HG02610 (cell line): ENCODE data around the gene PRRT3.
"Not testable (repeated sequence)": the region's sequence is repeated elsewhere in the genome, so short reads cannot be mapped to it uniquely, and the experiment has no call there.

Experiments
- ATAC-seq: cut with Tn5 transposase; IDR thresholded peaks from one replicate; pipeline ENCODE4 v1.9.1; 2021; ENCODE audit warnings: mild to moderate bottlenecking, moderate library complexity; ENCODE audit not compliant: unreplicated experiment

The PRRT3 gene

DNA sequence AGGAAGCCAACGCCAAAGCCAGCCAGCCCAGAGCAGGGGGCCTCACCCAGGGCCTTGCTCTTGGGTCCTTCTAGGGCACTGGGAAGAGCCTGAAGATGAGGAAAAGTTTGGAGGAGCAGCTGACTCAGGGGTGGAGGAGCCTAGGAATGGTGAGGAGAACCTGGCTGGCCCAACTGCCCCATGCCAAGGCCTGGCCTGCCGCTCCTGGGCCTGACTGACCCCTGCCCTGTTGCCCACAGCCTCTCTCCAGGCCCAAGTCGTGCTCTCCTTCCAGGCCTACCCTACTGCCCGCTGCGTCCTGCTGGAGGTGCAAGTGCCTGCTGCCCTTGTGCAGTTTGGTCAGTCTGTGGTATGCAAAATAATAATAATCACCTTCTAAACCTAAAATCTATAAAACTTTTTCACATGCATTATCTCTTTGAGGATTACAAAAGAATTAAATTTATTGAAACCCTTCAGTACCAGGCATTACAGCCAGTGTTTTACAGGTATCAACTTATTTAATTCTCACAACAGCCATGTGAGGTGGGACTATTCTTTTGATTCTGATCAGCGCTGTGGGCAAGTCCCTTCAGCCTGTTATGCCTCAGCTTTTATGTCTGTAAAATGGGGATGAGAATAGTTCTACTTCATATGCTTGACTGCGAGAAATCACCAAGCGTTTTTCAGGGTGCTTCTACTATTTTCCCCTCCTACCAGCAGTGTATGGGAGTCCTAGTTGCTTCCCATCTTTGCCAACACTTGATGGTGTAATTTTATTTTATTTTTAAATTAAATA, 33.8 kb downstream of the PRRT3 start:
- ATAC-seq, result no peak

DNA sequence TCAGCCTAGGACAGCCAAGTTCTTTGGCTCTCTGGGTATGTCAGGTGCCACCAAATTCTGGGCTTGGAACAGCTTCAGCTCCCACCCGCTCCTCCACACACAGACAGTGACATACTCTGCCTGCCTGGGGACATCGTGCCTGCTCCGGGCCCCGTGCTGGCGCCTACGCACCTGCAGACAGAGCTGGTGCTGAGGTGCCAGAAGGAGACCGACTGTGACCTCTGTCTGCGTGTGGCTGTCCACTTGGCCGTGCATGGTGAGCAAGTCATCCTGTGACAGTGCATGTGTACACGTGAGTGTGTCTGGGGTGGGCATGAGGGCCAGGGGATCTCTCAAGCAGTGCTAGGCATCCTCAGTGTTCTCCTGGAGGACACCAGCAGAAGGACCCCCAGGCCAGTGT, 34.4 kb downstream of the PRRT3 start:
- no peak for ATAC-seq

DNA sequence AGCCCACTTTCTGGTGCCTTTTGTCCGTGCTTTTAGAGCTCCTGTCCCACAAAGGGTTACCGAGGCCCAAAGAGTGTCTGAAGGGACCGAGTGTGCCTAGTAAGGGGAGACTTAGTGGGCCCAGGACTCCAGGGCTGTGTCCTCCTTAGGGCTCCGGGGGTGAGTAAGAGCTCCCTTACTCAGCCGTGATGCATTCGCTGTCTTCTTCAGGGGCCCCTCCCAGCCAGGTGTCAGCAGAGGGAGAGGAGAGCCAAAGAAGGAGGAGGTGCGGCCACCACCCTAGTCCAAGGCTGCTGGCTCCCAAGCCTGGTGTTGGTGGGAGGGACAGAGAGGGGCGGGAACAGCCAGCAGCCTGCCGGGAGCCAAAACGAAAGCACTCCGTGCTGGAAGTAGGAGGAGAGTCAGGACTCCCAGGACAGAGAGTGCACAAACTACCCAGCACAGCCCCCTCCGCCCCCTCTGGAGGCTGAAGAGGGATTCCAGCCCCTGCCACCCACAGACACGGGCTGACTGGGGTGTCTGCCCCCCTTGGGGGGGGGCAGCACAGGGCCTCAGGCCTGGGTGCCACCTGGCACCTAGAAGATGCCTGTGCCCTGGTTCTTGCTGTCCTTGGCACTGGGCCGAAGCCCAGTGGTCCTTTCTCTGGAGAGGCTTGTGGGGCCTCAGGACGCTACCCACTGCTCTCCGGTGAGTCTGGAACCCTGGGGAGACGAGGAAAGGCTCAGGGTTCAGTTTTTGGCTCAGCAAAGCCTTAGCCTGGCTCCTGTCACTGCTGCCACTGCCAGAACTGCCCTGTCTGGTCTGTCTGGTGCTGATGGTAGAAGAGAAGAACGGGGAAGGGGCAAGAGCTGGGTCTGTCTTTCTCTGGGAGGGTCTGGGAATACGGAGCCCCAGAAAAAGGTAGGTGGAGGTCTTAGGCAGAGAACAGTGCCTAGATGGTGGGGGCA, 35.2 kb downstream of the PRRT3 start, which contains the start of gene IL17RC:
Gene IL17RC (plus strand): TSS at position 365 of the 947 bp plus-strand sequence. CDS start 218 bp downstream, at position 583.
- ATAC-seq, result no peak

DNA sequence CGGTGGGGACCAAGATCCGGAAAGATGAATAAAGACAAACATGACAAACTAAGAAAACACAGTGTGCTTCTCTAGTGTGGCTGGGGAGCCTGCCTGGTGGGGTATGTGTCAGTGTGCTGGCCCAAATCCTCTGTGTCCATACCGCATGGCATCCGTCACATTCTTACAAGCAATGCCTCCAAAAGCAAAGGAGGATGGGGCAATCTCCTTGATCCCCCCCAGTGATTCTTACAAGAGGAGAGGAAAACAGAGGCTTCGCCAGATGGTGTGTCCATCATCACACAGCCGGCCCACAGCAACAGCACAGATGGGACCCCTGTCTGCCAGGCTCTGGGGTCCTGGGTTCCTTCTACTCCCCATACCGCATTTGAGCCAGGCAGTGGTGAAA, 35.9 kb downstream of the PRRT3 start:
- ATAC-seq, result no peak

DNA sequence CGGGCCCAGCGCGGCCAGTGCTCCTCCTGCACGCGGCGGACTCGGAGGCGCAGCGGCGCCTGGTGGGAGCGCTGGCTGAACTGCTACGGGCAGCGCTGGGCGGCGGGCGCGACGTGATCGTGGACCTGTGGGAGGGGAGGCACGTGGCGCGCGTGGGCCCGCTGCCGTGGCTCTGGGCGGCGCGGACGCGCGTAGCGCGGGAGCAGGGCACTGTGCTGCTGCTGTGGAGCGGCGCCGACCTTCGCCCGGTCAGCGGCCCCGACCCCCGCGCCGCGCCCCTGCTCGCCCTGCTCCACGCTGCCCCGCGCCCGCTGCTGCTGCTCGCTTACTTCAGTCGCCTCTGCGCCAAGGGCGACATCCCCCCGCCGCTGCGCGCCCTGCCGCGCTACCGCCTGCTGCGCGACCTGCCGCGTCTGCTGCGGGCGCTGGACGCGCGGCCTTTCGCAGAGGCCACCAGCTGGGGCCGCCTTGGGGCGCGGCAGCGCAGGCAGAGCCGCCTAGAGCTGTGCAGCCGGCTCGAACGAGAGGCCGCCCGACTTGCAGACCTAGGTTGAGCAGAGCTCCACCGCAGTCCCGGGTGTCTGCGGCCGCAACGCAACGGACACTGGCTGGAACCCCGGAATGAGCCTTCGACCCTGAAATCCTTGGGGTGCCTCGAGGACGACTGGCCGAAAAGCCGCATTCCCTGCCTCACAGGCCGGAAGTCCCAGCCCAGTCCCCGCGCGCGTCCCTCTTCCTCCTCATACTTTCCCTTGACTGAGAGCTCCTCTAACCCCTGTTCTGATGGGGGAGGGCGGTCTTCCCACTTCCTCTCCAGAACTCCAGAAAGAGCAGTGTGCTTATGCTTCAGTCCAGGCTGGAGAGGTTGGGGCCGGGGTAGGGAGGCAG, 36.7 kb downstream of the PRRT3 start:
- no peak for ATAC-seq

DNA sequence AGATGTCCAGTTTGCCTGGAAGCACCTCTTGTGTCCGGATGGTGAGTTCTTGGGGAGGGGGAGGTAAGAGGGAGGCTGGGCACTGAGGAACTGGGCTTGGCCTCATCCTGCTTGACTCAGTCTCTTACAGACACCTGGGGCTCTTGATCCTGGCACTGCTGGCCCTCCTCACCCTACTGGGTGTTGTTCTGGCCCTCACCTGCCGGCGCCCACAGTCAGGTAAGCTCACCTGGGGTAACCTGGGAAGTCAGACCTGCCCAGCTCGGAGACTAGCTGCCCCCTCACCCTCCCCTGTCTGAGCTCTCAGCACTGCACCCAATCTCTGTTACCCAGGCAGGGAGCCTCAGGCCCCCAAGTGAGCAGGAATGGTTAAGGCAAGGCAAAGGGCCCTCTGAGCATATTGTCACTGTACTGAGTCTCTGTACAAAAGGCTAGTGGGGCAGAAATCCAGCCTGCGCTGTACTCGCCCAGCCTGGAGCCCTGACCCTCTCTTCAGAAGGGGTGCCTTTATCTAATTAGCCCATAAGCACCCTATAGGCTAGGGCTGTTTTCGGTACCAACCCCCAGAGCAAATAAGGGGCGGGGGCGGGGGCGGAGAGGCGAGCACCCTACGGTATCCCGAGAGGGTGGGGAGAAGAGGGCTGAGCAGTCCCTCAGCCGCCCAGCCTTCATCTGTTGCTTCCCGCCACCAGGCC, 37.5 kb downstream of the PRRT3 start:
- ATAC-seq, result no peak

DNA sequence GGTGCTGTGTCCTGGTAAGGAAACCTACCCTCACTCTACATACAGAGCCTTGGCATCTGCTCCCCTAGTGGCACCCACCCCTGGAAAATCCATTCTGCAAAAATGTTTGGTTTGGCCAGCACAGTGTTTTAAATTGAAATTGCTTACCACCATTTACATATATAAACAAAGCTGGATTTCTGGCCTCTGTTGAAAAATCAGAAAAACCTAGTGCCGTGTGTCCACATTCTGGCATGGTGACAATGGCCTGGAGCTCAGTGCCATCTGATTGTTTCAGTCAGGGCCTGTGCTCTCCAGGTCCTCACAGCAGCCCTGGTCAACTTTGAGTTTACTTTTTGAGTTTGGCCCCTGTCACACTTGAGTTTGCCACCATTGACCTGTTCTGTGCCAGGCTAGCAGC, 38.2 kb downstream of the PRRT3 start:
- no peak for ATAC-seq

DNA sequence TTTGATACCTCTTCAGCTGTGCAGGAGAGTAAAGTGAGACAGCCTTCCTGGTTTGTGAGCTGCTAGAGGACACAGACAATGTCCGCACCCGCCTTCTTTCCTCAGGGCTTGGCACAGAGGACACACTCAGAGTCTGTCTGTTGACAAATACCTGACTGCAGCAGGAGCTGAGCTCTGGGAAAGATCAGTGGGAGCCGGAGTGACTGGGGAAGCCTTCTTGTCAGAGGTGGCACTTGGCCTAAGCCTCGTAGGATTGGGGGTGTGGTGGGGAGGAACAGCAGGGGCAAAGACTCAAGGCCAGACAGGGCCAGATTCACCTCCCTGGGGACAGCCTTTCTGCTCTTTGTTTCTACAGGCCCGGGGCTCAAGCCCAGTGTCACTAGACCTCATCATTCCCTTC, 38.6 kb downstream of the PRRT3 start:
- ATAC-seq, result no peak

DNA sequence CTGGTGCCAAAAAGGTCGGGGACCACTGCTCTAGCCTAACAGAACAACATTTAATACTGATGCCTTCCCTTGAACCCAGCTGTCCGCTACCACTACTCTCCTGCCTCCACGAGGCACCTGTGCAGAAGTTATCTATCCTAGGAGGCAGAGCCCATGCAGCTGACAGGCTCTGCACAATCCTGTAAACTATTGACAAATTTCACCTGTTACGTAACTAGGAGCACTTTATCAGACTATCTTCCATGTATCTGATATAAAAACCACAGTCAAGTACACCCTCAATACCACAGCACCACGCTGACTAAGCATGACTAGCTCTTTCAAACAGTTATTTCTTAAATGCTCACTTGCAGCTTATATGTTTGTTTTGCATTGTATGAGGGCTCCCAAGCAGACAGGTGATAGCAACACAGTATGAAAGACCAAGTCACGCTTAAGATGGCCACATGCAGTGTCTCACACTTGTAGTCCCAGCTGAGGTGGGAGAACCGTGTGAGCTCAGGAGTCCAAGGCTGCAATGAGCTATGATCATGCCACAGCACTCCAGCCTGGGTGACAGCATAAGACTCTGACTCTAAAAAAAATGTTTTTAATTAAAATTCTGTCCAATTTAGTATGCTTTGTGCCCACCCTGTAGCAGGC, 39.8 kb downstream of the PRRT3 start:
- ATAC-seq, result no peak

DNA sequence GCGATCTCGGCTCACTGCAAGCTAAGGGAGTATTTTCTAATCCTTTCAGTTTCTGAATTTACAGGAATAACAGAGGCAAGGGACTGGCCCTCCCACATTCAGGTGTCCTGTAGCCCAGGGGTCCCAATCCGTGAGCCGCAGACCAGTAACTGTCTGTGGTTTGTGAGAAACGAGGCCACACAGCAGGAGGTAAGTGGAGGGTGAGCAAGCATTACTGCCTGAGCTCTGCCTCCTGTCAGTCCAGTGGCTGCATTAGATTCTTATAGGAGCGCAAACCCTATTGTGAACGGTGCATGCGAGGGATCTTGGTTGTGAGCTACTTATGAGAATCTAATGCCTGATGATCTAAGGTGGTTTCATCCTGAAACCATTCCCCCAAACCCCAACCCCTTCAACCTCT, 40.3 kb downstream of the PRRT3 start:
- ATAC-seq, result no peak

DNA sequence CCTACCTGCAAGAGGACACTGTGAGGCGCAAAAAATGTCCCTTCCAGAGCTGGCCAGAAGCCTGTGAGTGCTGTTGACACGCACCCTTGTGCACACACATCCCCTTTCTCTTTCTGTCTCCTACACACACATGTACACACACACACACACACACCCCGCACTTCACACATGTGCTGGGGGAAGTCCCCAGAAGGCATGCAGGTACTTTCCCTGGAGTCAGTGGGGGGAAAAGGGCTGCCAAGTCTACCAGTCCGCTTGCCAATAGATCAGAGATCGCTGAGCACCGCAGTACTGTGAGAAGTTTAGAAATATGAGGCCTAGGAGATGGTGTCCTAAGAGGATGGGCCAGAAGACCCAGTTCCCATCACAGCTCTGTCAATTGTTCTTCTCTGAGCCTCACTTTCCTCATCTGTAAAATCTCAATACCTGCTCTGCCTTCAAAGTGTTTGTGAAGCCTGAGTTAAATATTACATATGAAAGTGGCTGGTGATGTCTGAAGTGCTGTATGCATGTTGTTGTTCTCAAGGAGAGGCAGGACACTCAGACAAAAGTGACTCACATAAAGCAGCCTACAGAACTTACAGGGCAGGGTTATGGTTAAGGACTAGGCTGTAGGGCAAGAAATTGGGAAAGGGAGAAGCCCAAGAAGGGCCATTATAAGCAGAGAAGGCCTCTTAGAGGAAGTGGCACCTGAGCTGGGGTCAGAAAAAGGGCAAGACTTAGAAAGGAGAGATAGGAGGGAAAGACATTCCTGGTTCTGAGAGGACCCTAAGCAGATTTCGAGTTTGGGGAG, 42.8 kb downstream of the PRRT3 start:
- ATAC-seq, result no peak

DNA sequence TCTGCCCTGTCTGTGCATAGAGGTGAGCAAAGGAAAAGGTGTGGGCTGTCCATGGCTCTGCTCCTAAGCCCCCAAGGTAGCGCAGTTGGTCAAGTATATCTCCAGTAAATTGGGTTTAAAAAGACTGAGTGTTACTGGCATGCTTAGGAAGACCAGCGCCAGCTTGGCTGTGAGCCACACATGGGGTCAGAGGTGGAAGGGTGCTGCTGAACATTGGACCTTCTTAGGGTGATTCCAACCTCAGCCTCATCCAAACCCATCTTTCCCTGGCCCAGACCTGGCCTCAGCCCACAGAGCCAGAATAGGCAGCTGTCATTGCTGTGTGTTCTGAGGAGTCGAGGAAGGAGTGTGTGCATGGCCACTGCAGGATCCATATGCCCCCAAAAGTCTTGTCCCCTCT, 43.9 kb downstream of the PRRT3 start:
- ATAC-seq, result no peak

DNA sequence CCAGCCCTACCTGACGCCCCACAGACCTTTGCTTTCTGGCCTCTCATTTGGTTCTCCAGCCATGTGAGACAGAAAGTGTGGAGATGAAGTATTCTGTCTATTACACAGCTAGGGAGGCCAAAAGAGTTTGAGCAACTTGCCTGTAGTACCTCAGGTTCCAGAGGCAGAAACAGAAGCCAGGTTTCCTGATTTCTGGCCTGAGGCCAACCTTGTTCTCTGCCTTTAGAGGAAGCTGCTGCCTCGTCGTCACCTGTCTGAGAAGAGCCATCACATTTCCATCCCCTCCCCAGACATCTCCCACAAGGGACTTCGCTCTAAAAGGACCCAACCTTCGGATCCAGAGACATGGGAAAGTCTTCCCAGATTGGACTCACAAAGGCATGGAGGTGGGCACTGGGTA, 45.7 kb downstream of the PRRT3 start:
- no peak for ATAC-seq

DNA sequence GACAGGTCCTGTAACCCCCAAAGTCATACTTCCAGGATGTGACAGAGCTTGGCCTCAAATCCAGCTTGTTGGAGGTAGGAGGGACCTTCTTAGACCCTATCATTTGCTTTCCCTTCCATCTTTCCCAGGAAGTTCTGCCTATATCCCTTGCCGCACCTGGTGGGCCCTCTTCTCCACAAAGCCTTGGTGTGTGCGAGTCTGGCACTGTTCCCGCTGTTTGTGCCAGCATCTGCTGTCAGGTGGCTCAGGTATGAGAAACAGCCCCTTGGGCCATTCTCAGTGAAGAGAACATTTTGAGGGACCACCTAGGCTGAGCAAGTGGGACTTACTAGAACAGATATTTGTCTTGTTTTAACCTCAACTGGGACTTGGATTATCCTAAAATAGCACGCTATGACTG, 48.3 kb downstream of the PRRT3 start:
- ATAC-seq, result no peak

DNA sequence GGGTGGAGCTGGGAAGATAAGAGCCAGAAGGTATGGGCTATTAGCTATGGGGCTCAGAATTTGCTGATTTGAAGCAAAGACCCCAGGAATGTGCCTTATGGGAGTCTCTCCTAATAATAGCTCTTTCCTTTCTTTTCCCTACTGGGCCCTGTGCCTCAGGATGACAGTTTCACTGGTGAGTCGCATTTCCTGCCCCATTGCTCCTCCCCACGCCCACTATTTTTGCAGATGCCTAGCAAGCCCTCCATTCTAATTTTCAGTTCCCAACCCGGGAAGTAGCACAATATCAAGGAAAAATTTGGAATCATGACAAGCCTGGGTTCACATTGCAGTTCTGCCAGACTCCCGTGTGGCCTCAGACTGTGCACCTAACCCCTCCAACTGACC, 49.0 kb downstream of the PRRT3 start:
- no peak for ATAC-seq

DNA sequence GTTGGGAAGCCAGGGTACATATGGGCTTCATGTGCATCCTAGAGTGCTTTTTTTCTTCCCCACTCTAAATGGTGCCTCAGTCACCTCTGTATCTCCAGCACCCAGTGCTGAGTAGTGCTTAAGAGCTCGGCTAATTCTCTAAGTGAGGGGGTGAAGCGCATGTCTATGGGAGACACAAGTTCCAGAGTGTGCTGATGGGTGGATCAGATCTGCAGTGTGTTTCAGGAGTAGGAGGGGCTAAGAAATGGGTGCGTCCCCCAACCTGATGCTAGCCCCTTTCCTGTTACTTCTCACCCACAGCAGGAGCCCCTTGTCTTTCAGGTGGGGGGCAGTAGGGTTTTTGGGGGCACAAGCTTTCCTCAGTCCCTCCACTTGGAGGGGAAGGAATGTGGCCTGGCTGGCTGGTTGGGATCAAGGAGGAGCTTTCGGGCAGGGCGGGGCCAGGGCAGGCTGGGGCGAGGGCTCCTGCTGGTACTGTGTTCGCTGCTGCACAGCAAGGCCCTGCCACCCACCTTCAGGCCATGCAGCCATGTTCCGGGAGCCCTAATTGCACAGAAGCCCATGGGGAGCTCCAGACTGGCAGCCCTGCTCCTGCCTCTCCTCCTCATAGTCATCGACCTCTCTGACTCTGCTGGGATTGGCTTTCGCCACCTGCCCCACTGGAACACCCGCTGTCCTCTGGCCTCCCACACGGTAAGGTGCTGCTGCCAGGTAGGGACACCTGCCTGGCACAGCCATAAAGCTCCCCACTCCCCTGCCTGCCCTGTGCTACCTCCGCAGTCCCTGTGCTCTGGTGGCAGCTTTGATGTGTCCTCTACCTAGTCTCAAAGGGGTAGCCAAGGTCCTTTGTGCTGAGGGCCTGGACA, 49.6 kb downstream of the PRRT3 start, which contains the start of gene IL17RE:
Gene IL17RE (plus strand): TSS at position 477 of the 866 bp plus-strand sequence. CDS start 85 bp downstream, at position 562.
- no peak for ATAC-seq

DNA sequence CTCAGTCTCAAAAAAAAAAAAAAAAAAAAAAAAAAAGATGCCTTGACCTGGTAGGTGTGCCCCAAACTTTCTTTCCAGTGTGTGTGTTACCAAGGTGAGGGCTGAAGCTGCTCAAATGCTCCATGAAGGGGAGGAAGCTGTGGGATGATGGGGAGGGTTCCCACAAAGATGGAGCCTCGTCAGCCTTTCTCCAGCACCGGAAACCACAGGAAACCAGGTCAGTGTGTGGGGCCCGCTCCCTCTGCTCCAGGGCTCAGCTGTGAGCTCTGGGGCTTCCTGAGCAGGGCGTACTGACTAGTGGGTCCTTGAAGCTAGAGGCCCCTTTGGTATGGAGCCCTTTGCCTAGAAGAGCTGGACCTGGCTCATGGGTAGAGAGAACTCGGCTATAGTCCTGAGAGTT, 50.2 kb downstream of the PRRT3 start:
- no peak for ATAC-seq

DNA sequence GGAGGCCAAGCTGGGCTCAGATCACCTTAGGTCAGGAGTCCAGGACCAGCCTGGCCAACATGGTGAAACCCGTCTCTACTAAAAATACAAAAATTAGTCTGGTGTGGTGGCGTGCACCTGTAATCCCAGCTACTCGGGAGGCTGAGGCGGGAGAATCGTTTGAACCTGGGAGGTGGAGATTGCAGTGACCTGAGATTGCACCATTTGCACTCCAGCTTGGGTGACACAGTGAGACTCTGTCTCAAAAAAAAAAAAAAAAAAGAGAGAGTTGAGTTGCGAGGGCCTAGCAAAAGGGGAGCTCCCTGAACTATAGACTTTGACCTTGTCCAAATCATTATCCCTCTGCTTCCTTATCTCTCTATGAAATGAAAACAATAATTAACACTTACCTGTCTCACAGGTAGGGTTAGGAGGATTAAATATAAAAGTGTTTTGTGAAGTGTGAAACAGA, 51.2 kb downstream of the PRRT3 start:
- not testable (repeated sequence) for ATAC-seq
